ENCODE data around the gene NDUFAF5. TPM values are rescaled to one million over a fixed set of nuclear protein-coding genes. Genes with fewer than 3 reads are reported as not detected.
"Not testable (repeated sequence)": the region's sequence is repeated elsewhere in the genome, so short reads cannot be mapped to it uniquely, and the experiment has no call there.

The NDUFAF5 gene
- total RNA-seq, 1 experiment from 2014 or later: 34.9 TPM

DNA sequence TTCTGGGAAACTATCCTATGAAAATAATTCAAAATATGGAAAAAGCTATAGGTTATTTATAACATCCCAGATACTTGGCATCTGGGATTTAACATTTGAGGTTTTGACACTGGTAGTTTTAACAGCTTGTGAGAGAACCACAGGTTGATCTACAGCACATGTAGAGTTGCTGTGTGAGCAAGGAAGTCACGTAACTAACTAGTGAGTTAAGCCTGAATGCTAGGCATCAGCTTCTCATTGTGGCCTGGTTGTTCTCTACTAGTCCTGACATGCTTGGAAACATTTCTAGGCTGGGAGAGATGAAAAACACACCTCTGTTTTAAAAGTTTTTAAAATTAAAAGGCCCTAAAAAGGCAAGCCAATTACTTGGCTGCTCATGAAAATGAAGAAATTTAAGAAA, 28.3 kb upstream of the NDUFAF5 start:
- intact Hi-C loops (cut with micrococcal nuclease; ENCODE audit: unreplicated experiment): no loop called here
- no TSS peak for BruUV-seq (replicated peaks)
- ChIA-PET POLR2A (no interaction called here), CTCF (interaction anchor here (1.2 kb wide), 1 partner anchor 31 kb away, joined by 3 read pairs; no protein-coding TSS in a partner anchor)
- peaks cover 28% of the 10 kb centered on the region for H3K36me3 Mint-ChIP-seq (ENCODE audit: insufficient read depth, unreplicated experiment)
- no peaks in the 10 kb centered on the region for H3K4me1 Mint-ChIP-seq (ENCODE audit: low read depth, unreplicated experiment)
- H3K4me3 ChIP-seq (ENCODE audit: low read depth, low read length): no peak overlapping the region
- DNase-seq: no peak
- H3K36me3 ChIP-seq (ENCODE audit: control insufficient read depth, insufficient read depth, low read length): peaks cover 2% of the 10 kb centered on the region; the same call in 1 of the 2 replicates
- no peaks in the 10 kb centered on the region for H3K4me1 ChIP-seq
- no peak overlapping the region for H3K27ac Mint-ChIP-seq (ENCODE audit: unreplicated experiment)
- H3K4me3 Mint-ChIP-seq (ENCODE audit: unreplicated experiment): no peak overlapping the region
- H3K9me3 ChIP-seq: no peaks in the 10 kb centered on the region
- no peaks in the 10 kb centered on the region for H3K9me3 Mint-ChIP-seq (ENCODE audit: unreplicated experiment)
- no peaks in the 10 kb centered on the region for H3K27me3 ChIP-seq (replicated peaks; ENCODE audit: control insufficient read depth, insufficient read depth, low read length)
- TF ChIP-seq, protein P1, sequence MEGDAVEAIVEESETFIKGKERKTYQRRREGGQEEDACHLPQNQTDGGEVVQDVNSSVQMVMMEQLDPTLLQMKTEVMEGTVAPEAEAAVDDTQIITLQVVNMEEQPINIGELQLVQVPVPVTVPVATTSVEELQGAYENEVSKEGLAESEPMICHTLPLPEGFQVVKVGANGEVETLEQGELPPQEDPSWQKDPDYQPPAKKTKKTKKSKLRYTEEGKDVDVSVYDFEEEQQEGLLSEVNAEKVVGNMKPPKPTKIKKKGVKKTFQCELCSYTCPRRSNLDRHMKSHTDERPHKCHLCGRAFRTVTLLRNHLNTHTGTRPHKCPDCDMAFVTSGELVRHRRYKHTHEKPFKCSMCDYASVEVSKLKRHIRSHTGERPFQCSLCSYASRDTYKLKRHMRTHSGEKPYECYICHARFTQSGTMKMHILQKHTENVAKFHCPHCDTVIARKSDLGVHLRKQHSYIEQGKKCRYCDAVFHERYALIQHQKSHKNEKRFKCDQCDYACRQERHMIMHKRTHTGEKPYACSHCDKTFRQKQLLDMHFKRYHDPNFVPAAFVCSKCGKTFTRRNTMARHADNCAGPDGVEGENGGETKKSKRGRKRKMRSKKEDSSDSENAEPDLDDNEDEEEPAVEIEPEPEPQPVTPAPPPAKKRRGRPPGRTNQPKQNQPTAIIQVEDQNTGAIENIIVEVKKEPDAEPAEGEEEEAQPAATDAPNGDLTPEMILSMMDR (IDR thresholded peaks at IDR 0.05; ENCODE audit: insufficient read depth in 1 of 2, low read depth in 1 of 2, low read length in 1 of 2, severe bottlenecking in 1 of 2, unreplicated experiment in 1 of 2): no peak
- H3K27me3 Mint-ChIP-seq (ENCODE audit: insufficient read depth, unreplicated experiment): no peaks in the 10 kb centered on the region

GRCh38 chr20:13758884-13759283, 25.9 kb upstream of the NDUFAF5 start:
- POLR2A ChIA-PET: no interaction called here
- peaks cover 27% of the 10 kb centered on the region for H3K36me3 Mint-ChIP-seq (ENCODE audit: insufficient read depth, unreplicated experiment)

DNA sequence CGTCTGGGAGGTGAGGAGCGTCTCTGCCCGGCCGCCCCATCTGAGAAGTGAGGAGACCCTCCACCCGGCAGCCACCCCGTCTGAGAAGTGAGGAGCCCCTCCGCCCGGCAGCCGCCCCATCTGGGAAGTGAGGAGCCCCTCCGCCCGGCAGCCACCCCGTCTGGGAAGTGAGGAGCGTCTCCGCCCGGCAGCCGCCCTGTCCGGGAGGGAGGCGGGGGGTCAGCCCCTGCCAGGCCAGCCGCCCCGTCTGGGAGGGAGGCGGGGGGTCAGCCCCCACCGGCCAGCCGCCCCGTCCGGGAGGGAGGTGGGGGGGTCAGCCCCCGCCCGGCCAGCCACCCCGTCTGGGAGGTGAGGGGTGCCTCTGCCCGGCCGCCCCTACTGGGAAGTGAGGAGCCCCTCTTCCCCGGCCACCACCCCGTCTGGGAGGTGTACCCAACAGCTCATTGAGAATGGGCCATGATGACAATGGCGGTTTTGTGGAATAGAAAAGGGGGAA, 24.3 kb upstream of the NDUFAF5 start:
- BruUV-seq (replicated peaks); H3K27me3 ChIP-seq (replicated peaks; ENCODE audit: control insufficient read depth, insufficient read depth, low read length); POLR2A ChIA-PET; CTCF ChIA-PET; DNase-seq; H3K4me1 ChIP-seq; H3K36me3 ChIP-seq (ENCODE audit: control insufficient read depth, insufficient read depth, low read length); H3K27me3 Mint-ChIP-seq (ENCODE audit: insufficient read depth, unreplicated experiment); H3K4me1 Mint-ChIP-seq (ENCODE audit: low read depth, unreplicated experiment); H3K9me3 Mint-ChIP-seq (ENCODE audit: unreplicated experiment); intact Hi-C loops (cut with micrococcal nuclease; ENCODE audit: unreplicated experiment); H3K9me3 ChIP-seq; H3K27ac Mint-ChIP-seq (ENCODE audit: unreplicated experiment); H3K4me3 Mint-ChIP-seq (ENCODE audit: unreplicated experiment); H3K4me3 ChIP-seq (ENCODE audit: low read depth, low read length): not testable (repeated sequence)
- peaks cover 43% of the 10 kb centered on the region for H3K36me3 Mint-ChIP-seq (ENCODE audit: insufficient read depth, unreplicated experiment)

More at GRCh38 chr20:13758884-13759283, 25.9 kb upstream of the NDUFAF5 start:
- H3K4me3 ChIP-seq (ENCODE audit: low read depth, low read length): no peak overlapping the region
- H3K36me3 ChIP-seq (ENCODE audit: control insufficient read depth, insufficient read depth, low read length): no peaks in the 10 kb centered on the region; the same call in 1 of the 2 replicates
- no peaks in the 10 kb centered on the region for H3K27me3 Mint-ChIP-seq (ENCODE audit: insufficient read depth, unreplicated experiment)
- no peaks in the 10 kb centered on the region for H3K27me3 ChIP-seq (replicated peaks; ENCODE audit: control insufficient read depth, insufficient read depth, low read length)
- H3K4me1 ChIP-seq: no peaks in the 10 kb centered on the region
- BruUV-seq (replicated peaks): no TSS peak
- no peak overlapping the region for H3K27ac Mint-ChIP-seq (ENCODE audit: unreplicated experiment)
- DNase-seq: no peak
- CTCF ChIA-PET: no interaction called here
- H3K9me3 Mint-ChIP-seq (ENCODE audit: unreplicated experiment): no peaks in the 10 kb centered on the region
- intact Hi-C loops (cut with micrococcal nuclease; ENCODE audit: unreplicated experiment): no loop called here
- H3K9me3 ChIP-seq: no peaks in the 10 kb centered on the region
- no peaks in the 10 kb centered on the region for H3K4me1 Mint-ChIP-seq (ENCODE audit: low read depth, unreplicated experiment)
- TF ChIP-seq, protein P1 (IDR thresholded peaks at IDR 0.05; ENCODE audit: insufficient read depth in 1 of 2, low read depth in 1 of 2, low read length in 1 of 2, severe bottlenecking in 1 of 2, unreplicated experiment in 1 of 2): no peak
- no peak overlapping the region for H3K4me3 Mint-ChIP-seq (ENCODE audit: unreplicated experiment)
